SKM-1 treated with dmso at 0.1 percent for 144 hours (cell line): ENCODE data around the gene CPNE4.

ENCODE experiments used
- DNase-seq: peaks from one replicate; lab custom pipeline; 2025; ENCODE audit not compliant: unreplicated experiment; lab: John Stamatoyannopoulos, UW

Gene CPNE4

GRCh38 chr3:131705558-131706051, 329.2 kb downstream of the CPNE4 start:
- no peak for DNase-seq

DNA sequence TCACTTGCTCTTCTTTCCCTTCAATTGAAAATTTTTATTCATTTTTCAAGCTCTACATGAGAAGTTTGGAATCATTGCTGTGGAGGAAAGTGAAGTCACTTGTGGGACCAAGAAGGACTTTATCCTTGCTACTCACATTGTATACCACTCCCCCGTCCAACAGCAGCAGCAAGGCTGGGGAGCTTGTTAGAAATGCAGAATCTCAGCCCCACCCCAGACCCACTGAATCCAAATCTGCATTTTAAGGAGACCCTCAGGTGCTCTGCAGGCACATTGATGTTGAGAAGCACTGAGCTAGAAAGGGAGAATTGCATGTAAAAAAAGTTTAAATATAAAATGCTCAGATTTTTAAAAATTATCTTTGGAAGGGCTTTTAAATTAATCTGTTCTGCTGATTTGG, 329.7 kb downstream of the CPNE4 start:
- DNase-seq = no peak

DNA sequence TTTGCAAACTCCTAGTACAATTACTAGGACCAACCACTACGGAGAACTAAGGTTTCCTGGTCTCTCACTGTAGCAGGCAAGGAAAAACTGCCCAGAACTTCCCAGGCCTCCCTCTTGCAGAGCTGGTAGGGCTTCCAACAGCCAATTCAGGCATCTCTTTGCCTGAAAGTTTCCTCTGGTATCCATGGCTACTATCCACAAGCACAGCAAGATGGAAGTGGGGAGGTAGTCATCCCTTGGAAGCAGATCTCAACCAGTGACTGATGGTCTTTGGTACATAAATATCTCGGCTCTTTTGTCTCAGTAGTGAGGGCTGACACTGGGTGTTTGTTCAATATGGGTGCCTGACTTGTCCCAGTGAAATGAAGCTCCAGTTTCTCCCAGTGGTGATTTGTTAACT, 330.7 kb downstream of the CPNE4 start:
- no peak for DNase-seq

GRCh38 chr3:131702146-131702545, 332.7 kb downstream of the CPNE4 start:
- no peak for DNase-seq

DNA sequence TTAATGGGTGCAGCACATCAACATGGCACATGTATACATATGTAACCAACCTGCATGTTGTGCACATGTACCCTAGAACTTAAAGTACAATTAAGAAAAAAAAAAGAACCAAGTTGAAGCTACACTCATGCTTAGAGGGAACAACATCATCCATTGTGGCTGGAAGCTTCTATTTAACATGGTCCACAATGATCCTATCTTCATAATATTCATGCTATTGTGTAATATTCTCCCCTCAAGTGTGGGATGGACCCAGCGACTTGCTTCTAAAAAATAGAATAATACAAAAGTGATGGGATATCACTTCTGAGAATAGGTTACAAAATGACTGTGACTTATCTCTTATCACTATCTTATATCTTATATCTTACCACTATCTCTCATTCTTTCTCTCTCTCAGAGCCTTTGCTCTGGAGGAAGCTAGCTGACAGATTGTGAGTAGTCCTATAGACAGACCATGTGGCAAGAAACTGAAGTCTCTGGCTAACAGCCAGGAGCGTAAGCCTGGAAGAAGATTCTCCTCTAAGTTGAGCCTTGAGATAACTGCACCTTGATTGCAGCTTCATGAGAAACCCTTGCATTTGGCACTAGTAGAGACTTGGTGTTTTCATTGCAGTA, 333.6 kb downstream of the CPNE4 start:
- DNase-seq = no peak

DNA sequence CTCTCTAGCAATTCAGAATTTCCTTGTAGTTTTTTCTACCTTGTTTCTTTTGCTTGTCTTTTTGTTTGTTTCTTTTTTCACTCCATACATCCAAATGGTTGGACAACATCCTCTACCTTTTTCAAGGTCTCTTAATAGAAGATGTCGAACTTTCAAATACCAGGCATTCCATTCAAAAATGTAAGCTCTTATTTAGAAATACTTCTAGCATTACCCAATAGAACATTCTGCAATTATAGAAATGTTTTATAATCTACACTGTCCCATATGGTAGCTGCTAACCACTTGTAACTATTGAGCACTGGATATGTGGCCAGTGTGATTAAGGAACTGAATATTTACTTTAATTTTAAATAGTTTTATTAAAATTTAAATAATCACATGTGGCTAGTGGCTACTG, 335.8 kb downstream of the CPNE4 start:
- no peak for DNase-seq

GRCh38 chr3:131694376-131694775, 340.4 kb downstream of the CPNE4 start:
- DNase-seq = no peak

- no peak for DNase-seq
Observed at GRCh38 chr3:131692356-131692755, 342.5 kb downstream of the CPNE4 start.

GRCh38 chr3:131690800-131691199, 344.0 kb downstream of the CPNE4 start:
- no peak for DNase-seq

GRCh38 chr3:131688370-131688769, 346.4 kb downstream of the CPNE4 start:
- DNase-seq = no peak

GRCh38 chr3:131669600-131669999, 365.2 kb downstream of the CPNE4 start:
- DNase-seq = no peak

DNA sequence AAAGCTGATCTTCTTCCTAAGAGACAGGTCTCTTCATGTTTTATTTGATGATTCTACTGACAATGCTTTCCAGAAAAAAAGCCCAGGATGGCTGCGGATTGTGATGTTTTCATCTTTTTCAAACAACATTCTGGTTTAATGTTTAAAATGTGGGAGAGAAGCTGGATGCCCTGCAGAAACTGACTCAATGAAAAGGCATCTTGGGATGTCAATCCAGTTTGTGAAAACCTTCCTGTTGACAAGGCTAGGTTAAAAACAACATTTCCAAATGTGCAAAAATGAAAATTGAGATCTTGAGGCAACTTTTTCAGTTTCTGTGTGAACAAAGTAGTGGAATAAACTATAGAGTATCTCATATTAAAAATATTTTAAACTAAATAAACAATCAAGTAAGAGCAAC, 376.0 kb downstream of the CPNE4 start:
- no peak for DNase-seq

GRCh38 chr3:131658115-131658514, 376.7 kb downstream of the CPNE4 start:
- no peak for DNase-seq

- DNase-seq = no peak
Observed at GRCh38 chr3:131655070-131655690, 379.6 kb downstream of the CPNE4 start.

- DNase-seq = no peak
Observed at GRCh38 chr3:131645638-131646037, 389.2 kb downstream of the CPNE4 start.

DNA sequence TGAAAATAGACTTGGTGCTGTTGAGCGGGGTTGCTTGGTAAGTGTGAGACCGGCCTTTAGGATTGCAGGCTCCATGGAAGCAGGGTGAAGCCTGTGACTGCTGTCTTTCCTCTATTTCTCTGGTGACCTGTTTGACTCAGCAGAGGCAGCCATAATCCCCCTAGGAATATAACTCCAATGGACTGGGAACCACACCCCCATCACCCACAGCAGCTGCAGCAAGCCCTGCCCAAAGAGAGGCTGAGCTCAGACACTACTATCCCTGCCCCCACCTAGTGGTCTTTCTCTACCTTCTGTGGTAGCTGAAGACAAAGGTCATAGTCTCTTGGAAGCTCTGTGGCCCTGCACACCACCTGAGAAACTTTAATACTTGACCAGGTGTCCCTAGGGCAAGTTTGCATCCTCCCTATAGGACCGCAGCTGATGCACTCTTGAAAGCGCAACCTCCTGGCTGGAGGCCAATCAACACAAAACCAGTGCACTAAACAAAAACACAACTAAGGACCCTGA, 398.5 kb downstream of the CPNE4 start:
- no peak for DNase-seq

GRCh38 chr3:131630807-131631206, 404.0 kb downstream of the CPNE4 start:
- DNase-seq = no peak

GRCh38 chr3:131630097-131630496, 404.7 kb downstream of the CPNE4 start:
- peak; percentile 88 for DNase-seq

DNA sequence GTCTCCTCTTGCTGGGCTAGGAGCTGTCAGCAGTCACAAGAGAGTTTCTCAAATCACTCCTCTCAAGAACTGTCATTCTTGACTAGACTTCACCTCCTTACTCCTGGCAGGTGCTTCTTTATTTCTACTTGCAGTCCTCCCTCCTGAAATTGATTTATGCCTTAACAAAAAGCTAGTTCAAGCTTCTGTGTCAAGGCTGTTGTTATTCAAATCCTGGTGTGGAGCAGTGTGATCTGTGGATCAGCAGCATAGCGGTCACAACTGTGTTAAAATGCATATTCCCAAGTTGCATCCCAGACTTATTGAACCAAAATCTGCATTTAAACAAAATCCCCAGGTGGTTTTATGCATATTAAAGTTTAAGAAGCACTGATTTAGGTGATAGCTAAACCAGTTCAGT, 411.4 kb downstream of the CPNE4 start:
- no peak for DNase-seq

- DNase-seq = no peak
Observed at GRCh38 chr3:131622726-131623125, 412.1 kb downstream of the CPNE4 start.

DNA sequence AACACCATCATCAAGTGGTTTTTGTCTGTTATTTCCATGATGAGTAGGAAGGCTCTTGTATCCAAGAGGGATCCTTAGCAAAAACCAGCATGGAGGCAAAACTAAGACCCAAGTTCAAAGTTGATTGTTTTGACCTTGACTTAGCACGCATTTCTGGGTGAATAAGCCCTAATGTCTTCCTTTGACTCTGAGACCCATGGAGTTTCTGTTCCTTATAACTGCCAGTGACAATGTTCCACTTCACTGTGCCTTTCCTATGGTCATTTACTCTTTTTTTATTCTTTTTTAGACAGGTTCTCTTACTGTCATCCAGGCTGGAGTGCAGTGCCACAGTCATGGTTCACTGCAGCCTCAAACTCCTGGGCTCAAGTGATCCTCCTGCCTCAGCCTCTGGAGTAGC, 413.8 kb downstream of the CPNE4 start:
- no peak for DNase-seq

GRCh38 chr3:131619821-131620220, 415.0 kb downstream of the CPNE4 start:
- no peak for DNase-seq

GRCh38 chr3:131616719-131617118, 418.1 kb downstream of the CPNE4 start:
- DNase-seq = no peak
